ENCODE measurements around the gene GJB3.

Gene GJB3

GRCh38 chr1:34785231-34785874 lies 4.3 kb downstream of the GJB3 start:
- DNase-seq (ENCODE audit: low read depth): no peak
- no peak overlapping the region for H3K4me3 ChIP-seq (ENCODE audit: control insufficient read depth, low read depth, low read length)
- TF ChIP-seq CTCF (IDR thresholded peaks at IDR 0.05; ENCODE audit: control insufficient read depth, insufficient read depth, low read depth, low read length, missing control alignments): no peak

GRCh38 chr1:34785875-34786470 lies 5.0 kb downstream of the GJB3 start:
- H3K4me3 ChIP-seq (ENCODE audit: control insufficient read depth, low read depth, low read length): no peak overlapping the region
- TF ChIP-seq CTCF (IDR thresholded peaks at IDR 0.05; ENCODE audit: control insufficient read depth, insufficient read depth, low read depth, low read length, missing control alignments): no peak
- no peak for DNase-seq (ENCODE audit: low read depth)

DNA sequence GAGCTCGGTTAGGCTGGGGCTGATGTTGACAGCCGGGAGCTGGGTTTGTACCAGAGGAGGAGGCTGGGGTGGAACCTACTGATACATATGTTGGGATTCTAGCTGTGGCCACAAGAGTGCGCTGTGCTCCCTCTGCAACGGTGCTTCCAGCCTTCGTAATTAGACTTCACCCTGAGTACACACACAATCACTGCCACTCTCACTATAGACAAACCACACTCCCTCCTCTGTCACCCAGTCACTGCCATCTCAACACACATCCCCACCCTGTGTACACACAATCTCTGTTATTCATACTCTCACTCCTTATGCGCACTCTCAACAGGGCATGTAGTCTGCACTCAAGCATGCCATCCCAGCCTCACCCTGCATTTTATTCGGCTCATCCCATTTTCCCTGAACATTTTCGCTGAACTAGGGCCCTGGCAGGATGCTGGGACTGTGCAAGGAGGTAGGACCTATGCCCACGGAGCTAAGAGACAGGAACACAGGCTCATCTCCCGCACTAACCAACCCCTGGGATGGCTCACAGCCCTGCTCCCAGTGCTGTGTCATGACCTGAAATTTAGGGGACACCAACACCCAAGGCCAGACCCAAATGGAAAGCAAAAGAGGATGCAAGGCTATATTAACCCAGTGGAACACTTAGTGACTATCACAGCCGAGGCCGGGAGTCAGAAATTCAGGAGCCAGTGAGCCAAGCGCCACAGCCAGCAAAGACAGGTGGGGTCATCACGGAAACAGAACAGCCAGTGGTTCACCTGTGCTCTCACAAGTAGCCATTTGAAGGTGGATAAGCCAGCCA lies 5.7 kb downstream of the GJB3 start:
- H3K4me3 ChIP-seq (ENCODE audit: control insufficient read depth, low read depth, low read length): no peak overlapping the region
- peak; percentile 92 for TF ChIP-seq CTCF (IDR thresholded peaks at IDR 0.05; ENCODE audit: control insufficient read depth, insufficient read depth, low read depth, low read length, missing control alignments)
- peak; percentile 35 for DNase-seq (ENCODE audit: low read depth)

DNA sequence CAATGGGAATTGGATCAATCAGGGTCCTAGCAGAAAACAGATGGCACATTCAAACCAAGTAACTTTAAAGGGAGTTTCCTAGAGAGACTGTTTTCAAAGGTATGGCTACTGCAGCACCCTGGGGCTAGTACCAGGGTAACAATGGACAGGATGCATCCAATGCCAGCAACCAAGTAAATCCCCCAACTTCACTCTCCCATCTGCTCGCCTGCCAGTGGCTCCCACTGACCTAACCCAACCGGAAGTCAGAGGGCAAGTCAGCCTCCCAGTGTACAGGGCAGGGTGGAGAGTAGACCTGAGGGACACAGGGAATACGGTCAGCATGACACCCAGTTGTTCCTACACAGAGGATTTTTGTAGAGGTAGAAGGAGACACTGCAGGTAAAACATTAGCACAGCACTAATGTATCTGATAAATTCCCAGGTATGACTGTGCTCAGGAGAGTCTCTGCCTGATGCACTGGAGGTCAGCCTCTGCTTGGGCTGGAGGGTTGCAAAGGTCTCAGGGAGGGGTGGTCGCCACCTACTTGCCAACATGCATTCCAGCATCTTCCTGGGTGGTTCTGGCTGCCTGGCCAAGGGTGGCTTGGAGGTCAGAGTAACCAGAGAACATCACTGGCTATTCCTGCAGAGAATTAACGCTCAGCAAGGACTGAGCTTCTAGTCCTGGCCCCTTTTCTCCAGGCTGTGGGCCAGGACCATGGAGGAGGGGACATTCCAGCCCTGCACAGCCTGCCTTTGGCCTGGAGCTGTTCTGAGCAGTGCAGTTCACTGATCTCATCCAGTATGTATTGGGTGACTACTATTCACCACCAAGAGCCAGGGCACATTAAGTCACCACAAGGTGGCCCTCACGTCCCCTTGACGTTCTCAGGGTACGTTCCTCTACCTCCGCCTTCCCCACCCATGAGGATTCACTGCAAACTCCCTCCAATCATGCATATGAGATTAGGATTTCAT lies 6.7 kb downstream of the GJB3 start:
- no peak overlapping the region for H3K4me3 ChIP-seq (ENCODE audit: control insufficient read depth, low read depth, low read length)
- DNase-seq (ENCODE audit: low read depth): no peak
- peak; percentile 15 for TF ChIP-seq CTCF (IDR thresholded peaks at IDR 0.05; ENCODE audit: control insufficient read depth, insufficient read depth, low read depth, low read length, missing control alignments)

DNA sequence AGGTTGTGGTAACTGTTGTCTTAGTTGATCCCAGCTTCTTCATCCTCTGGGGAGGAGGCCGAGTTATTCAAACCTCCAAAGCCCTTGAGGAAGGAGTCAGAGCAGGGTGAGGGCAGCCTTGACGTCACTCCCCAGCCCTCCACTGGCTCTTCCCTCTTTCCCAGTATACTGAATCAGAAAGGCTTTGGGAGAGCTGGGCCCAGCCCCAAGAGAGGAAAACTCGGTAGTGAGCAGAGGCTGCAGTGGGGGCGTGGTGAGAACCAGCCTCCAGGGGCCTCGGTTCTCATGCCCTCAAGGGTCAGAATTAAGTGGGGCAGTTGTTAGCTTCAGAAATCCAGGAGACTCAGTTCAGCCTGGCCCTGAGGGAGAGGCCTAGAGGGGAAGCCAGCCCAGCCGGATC lies 10.0 kb downstream of the GJB3 start:
- DNase-seq (ENCODE audit: low read depth): no peak
- no peak for TF ChIP-seq CTCF (IDR thresholded peaks at IDR 0.05; ENCODE audit: control insufficient read depth, insufficient read depth, low read depth, low read length, missing control alignments)
- H3K4me3 ChIP-seq (ENCODE audit: control insufficient read depth, low read depth, low read length): no peak overlapping the region

GRCh38 chr1:34792424-34792823 lies 11.4 kb downstream of the GJB3 start:
- H3K4me3 ChIP-seq (ENCODE audit: control insufficient read depth, low read depth, low read length): no peak overlapping the region
- DNase-seq (ENCODE audit: low read depth): no peak
- TF ChIP-seq CTCF (IDR thresholded peaks at IDR 0.05; ENCODE audit: control insufficient read depth, insufficient read depth, low read depth, low read length, missing control alignments): no peak

Data from AG09309 (cell line).